Stimulated activated naive CD8-positive, alpha-beta T cell treated with anti-CD3 and anti-CD28 coated beads, Interleukin-15, amount 100 ng/mL, for 72 hours (primary cell): ENCODE results near the gene TIMM8A.

ENCODE experiments used
- ATAC-seq: fragments of 150-1000 bp; cut with Tn5 transposase; 2 replicates; pipeline ENCODE4 v1.10.0; 2021; ENCODE audit warnings: mild to moderate bottlenecking, moderate library complexity
- DNase-seq, 2 donors: peaks; one replicate each; pipeline ENCODE4 v3.0.0; 2021 to 2022
- H3K27ac Mint-ChIP-seq, 2 donors: one replicate each; pipeline ENCODE4 v1.8.0; 2022; ENCODE audit warnings: mild to moderate bottlenecking in 2 of 2, mixed read lengths in 2 of 2, moderate library complexity in 2 of 2
- H3K27me3 Mint-ChIP-seq: one replicate; pipeline ENCODE4 v1.8.0; 2022; ENCODE audit warnings: mixed read lengths
- H3K4me1 Mint-ChIP-seq: one replicate; pipeline ENCODE4 v1.8.0; 2022; ENCODE audit warnings: mild to moderate bottlenecking, mixed read lengths
- H3K4me3 Mint-ChIP-seq, 2 donors: one replicate each; pipeline ENCODE4 v1.8.0; 2022; ENCODE audit warnings: mild to moderate bottlenecking in 2 of 2, mixed read lengths in 2 of 2, moderate library complexity in 1 of 2
- H3K9me3 Mint-ChIP-seq, 2 donors: one replicate each; pipeline ENCODE4 v1.8.0; 2022; ENCODE audit warnings: mixed read lengths in 2 of 2

TIMM8A gene

DNA sequence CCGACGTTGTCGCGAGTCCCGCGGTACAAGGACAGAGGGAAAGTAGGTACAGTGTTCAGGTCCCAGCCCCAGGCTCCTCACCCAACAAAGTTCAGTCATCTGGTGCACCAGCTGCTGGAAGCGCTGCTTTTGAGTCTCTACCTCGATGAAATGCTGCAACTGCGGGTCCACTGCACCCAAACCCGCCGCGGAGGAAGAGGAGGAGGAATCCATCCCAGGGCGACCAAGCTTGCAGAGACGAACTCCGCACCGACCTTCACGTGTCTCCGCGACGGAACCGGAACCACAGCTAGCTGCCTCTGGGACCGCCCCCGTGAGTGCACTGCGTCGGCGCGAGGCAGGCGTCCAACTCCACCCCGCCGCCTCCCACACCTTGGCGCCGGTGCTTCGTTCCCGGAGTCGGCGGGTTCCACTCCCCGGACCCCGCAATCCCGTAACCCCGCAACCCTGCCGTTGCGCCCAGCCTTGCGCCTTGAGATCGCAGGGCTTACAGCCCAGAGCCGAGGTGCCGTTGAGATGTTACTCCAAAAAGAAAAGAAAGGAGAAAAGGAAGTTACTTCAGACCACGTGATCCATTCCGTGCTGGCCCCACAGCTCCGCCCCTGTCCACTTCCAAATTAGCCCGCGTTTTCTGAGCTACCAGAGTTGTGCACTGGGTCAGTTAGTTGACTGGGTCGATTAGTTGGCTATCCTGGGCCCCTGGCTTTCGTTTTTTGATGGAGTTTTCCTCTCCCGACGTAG is at the start of gene TIMM8A:
TIMM8A (minus strand) TSS at position 291 of the 741 bp plus-strand sequence; CDS start at position 213, 78 bp downstream.
- peak; percentile 63 to 74 for DNase-seq
- peak; percentile 98 for ATAC-seq
- no peaks in the 10 kb centered on the region for H3K9me3 Mint-ChIP-seq
- peak within 1 kb of the TSS; percentile 93 to 94 for H3K27ac Mint-ChIP-seq
- peaks cover 14% of the 10 kb centered on the region for H3K4me1 Mint-ChIP-seq
- no peaks in the 10 kb centered on the region for H3K27me3 Mint-ChIP-seq
- H3K4me3 Mint-ChIP-seq, result peak within 1 kb of the TSS; percentile 91 to 93

DNA sequence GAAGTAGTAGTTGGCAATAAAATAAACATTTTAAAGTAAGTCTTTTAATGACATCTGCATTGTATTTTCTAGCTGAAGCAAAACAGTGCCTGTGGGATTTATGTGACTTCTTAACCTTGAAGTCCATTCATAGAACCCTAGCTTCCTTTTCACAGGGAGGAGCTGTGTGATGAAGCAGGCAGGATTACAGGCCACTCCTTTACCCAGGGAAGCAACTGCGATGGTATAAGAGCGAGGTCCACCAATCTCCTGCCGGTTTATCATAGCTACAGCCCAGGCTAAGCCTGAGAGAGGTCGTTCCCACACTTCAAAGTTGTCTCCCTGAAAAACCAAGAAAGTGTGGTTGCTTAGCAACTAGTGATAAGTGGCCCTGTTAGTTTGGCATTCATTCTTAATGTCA is 49.2 kb upstream of the TIMM8A start:
- DNase-seq (no peak), ATAC-seq (no peak)
- H3K27ac Mint-ChIP-seq, result no peak overlapping the region
- no peak overlapping the region for H3K4me3 Mint-ChIP-seq
- H3K9me3 Mint-ChIP-seq, result no peaks in the 10 kb centered on the region
- H3K27me3 Mint-ChIP-seq, result no peaks in the 10 kb centered on the region
- peaks cover 13% of the 10 kb centered on the region for H3K4me1 Mint-ChIP-seq

DNA sequence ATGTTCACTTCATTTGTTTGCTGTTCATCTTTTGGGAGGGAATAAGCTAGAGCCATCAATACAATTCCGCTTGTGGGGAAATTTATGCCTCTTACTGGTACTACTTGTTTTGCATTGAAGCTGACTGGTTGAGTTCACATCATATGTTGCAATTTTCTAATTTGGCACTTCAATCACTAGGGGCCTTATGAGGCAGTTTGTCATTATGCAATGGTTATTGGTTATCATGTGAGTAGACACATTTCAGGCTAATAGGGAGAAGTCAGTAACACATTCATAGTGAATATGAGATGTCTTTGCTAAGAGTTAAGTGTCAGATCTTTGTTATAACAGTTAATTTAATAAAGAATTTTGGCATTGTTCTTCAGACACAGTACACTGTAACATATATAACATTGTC is 47.2 kb upstream of the TIMM8A start:
- no peak overlapping the region for H3K27ac Mint-ChIP-seq
- no peaks in the 10 kb centered on the region for H3K27me3 Mint-ChIP-seq
- no peak overlapping the region for H3K4me3 Mint-ChIP-seq
- H3K9me3 Mint-ChIP-seq, result no peaks in the 10 kb centered on the region
- no peak for ATAC-seq
- H3K4me1 Mint-ChIP-seq, result peaks cover 13% of the 10 kb centered on the region
- no peak for DNase-seq

DNA sequence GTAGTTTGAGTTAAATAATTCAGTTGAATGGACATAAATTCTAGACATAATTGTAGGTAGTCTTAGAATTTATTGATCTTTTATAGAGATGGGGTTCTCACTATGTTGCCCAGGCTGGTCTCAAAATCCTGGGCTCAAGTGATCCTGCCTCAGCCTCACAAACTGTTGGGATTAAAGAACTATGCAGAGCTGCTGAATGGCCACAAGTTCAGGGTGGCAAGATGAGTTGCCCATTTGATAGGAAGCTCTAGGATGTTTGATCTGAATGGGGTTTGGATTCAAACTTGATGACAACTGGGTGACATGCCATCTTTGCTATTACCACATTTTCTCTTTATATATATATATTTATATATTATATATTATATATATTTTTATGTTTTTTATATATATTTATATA is 45.8 kb upstream of the TIMM8A start:
- no peaks in the 10 kb centered on the region for H3K9me3 Mint-ChIP-seq
- no peak for DNase-seq
- H3K4me3 Mint-ChIP-seq, result peak overlapping the region; percentile 42 to 94
- H3K27ac Mint-ChIP-seq, result no peak overlapping the region
- no peak for ATAC-seq
- H3K4me1 Mint-ChIP-seq, result peaks cover 13% of the 10 kb centered on the region
- H3K27me3 Mint-ChIP-seq, result no peaks in the 10 kb centered on the region

GRCh38 chrX:101393530-101394305 is 45.2 kb upstream of the TIMM8A start:
- no peak for DNase-seq
- Mint-ChIP-seq H3K4me1 (peaks cover 13% of the 10 kb centered on the region), H3K27me3 (no peaks in the 10 kb centered on the region), H3K27ac (peak overlapping the region; percentile 54 to 69), H3K9me3 (no peaks in the 10 kb centered on the region), H3K4me3 (peak overlapping the region; percentile 92 to 94)
- ATAC-seq, result no peak

DNA sequence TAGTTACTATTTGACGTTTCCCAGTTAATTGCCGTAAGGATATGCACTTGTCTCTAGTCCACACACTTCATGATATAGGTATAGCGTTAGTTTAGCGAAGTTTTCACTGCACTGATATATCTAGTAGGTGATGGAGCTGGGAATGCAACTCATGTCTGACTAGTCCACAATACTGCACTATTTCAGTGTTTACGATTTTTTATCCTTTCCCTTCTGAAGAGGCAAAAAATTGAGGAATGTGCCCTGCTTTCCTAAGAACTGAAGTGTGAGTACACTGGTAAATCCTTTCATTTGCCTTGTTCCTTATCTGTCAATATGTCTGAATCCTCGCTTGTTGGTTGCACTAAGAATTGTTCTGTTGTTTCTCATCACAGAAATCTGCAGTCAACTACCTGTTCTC is 43.3 kb upstream of the TIMM8A start:
- ATAC-seq (no peak), DNase-seq (no peak)
- Mint-ChIP-seq H3K4me3 (peak overlapping the region; percentile 92 to 94), H3K4me1 (peaks cover 13% of the 10 kb centered on the region), H3K9me3 (no peaks in the 10 kb centered on the region), H3K27me3 (no peaks in the 10 kb centered on the region), H3K27ac (peak overlapping the region; percentile 98)

DNA sequence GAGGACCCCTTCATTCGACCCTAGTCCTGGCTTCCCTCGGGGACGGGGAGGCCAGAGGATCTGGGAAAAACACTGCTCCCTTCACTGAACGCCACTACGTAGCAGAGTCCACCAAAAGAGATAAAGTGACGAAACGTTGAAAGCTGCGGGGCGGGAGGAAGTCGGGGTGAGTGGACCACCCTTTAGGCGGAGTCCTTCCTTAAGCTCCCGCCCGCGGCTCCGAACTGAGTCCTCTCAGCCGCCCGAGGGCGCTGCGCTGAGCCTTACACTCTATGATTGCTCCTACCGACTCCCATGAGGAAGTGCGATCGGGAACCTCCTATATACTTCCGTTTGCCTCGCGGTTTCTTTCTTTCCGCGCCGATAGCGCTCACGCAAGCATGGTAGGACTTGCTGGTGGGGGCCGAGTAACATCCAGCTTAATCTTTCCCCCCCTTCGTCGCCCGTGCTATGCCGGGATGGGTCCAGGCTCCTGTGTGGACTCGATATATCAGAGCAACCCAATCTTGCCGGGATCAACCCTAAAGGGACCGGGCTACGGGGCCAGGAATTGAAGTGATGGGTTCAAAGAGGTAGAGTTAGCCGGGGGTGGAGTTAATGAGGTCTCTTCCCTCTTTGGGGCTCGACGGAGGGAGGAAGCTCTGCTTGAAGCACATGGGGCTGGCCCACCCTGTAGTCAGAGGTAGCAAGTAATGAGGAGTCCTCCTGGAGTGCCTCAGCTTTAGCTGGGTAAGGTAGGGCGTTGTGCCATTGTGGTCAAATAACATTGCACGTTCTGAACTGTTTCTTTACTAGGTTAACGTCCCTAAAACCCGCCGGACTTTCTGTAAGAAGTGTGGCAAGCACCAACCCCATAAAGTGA is 42.4 kb upstream of the TIMM8A start, which contains the start of gene RPL36A:
RPL36A (plus strand) TSS at position 348 of the 862 bp plus-strand sequence; CDS start at position 381, 33 bp downstream.
- DNase-seq (peak; percentile 74 to 85), ATAC-seq (peak; percentile 97)
- H3K9me3 Mint-ChIP-seq, result no peaks in the 10 kb centered on the region
- peak within 1 kb of the TSS; percentile 92 to 94 for H3K4me3 Mint-ChIP-seq
- H3K4me1 Mint-ChIP-seq, result peaks cover 21% of the 10 kb centered on the region
- peak within 1 kb of the TSS; percentile 98 for H3K27ac Mint-ChIP-seq
- H3K27me3 Mint-ChIP-seq, result no peaks in the 10 kb centered on the region

DNA sequence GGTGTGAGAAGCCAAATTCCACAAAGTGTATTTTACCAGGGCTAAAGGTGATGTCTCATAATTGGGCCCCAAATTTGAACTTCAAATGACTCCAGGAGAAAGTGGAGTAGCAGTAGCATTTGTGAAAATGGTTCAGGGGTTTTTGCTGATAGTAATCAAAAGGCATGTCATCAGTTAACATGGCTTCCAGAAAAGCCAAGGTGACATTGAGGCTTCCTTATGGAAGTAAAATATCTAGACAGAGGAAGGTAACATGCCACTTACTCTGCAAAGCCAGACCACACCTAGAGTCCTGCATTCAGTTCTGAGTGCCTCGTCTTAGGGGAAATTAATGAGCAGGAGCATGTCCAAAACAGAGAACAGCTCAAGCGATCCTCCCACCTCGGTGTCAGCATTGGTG is 40.1 kb upstream of the TIMM8A start:
- H3K4me3 Mint-ChIP-seq, result no peak overlapping the region

DNA sequence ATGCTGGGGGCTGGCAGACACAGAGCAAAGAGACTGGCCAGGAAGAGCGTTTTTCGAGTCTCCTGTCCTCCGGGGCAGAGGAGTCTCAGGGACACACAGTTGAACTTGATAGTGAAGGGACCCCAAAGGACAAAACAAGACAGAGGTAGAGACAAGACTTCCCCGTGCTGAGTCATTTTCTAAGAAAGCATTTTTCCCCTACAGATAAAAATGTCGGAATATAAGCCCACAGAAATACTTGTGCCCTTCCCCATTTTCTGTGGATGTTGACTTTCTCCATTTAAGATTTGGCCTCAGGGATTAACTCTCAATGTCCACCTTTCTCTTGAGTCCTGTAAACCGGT is 38.0 kb upstream of the TIMM8A start:
- DNase-seq, result no peak
- Mint-ChIP-seq H3K27me3 (no peaks in the 10 kb centered on the region), H3K27ac (no peak overlapping the region), H3K4me1 (peaks cover 13% of the 10 kb centered on the region), H3K4me3 (peak overlapping the region in 1 of 2 donors; percentile 34), H3K9me3 (no peaks in the 10 kb centered on the region)
- no peak for ATAC-seq

More for the DNA sequence above, 40.1 kb upstream of the TIMM8A start:
- DNase-seq (no peak), ATAC-seq (no peak)
- Mint-ChIP-seq H3K27me3 (no peaks in the 10 kb centered on the region), H3K9me3 (no peaks in the 10 kb centered on the region), H3K4me1 (peaks cover 17% of the 10 kb centered on the region), H3K27ac (no peak overlapping the region)

DNA sequence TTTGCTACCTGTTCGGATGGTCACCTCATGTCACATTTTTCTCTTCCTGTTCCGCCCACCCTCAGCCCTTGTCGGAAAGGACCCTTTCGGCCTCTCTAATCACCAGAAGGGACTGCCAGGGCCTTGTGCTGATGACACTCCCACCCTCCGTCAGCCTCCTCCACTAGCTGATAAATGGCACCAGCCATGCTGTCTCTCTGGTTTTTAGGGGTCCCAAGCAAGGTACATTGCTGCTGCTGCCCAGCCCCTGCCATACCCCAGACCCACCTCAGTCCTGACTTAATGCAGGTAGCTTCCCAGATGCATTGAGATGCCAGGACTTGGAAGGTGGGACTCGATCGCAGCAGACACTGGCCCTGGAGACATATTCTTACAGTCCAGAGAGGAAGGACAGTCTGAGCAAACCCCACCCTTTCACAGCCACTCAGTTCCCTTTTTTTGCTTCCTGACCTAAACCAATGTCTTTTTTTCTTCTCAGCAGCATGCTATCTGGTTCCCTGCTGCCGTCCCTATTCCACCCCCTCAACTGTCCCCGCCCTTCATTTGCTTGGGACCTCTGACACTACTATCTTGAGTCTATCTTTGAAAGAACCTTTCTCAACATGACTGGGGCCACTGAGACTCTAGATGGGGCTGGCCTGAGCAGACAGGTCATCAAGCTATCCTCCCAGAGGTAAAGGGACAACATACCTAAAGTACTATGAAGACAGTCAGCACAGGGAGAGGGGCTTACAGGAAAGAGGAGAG is 37.4 kb upstream of the TIMM8A start, which contains the start of gene BTK:
BTK (minus strand) TSS at position 397 of the 747 bp plus-strand sequence. CDS start 10,907 bp downstream, outside the sequence.
- no peak for ATAC-seq
- no peak for DNase-seq
- Mint-ChIP-seq H3K4me1 (peaks cover 13% of the 10 kb centered on the region), H3K27ac (no peak within 1 kb of the TSS), H3K4me3 (peak within 1 kb of the TSS in 1 of 2 donors; percentile 34), H3K27me3 (no peaks in the 10 kb centered on the region), H3K9me3 (no peaks in the 10 kb centered on the region)

GRCh38 chrX:101385026-101385684 is 36.6 kb upstream of the TIMM8A start:
- DNase-seq, result no peak
- no peaks in the 10 kb centered on the region for H3K27me3 Mint-ChIP-seq
- ATAC-seq, result no peak
- H3K4me3 Mint-ChIP-seq, result no peak overlapping the region
- peaks cover 13% of the 10 kb centered on the region for H3K4me1 Mint-ChIP-seq
- H3K27ac Mint-ChIP-seq, result no peak overlapping the region
- H3K9me3 Mint-ChIP-seq, result no peaks in the 10 kb centered on the region

DNA sequence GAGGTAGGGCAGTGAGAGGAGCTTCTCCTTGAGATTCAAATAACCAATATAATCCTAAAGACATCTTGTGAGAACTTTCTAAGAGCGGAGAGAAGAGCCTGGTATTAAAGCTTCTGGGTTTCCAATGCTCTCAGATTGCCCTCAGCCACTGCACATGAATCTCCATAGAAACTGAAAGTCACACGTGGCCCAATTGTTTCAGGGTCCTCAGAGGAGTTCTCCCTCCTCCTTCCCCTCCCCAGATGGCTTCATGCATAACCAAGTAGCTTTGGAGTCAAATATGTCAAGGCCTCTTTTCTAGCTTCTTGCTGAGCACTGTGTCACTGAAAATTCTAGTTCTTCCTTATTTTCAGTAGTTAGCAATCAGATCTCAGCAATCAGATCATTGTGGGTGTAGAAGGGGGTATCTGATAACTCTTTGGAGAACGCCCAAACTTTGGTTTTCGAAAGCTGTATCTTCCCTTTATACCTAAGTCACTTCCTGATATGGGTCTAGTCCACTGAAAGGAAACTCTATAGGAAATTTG is 35.2 kb upstream of the TIMM8A start:
- Mint-ChIP-seq H3K4me3 (no peak overlapping the region), H3K4me1 (peaks cover 13% of the 10 kb centered on the region), H3K27me3 (no peaks in the 10 kb centered on the region), H3K27ac (no peak overlapping the region), H3K9me3 (no peaks in the 10 kb centered on the region)
- no peak for DNase-seq
- no peak for ATAC-seq

GRCh38 chrX:101377547-101377946 is 29.0 kb upstream of the TIMM8A start:
- DNase-seq (no peak), ATAC-seq (no peak)
- no peak overlapping the region for H3K4me3 Mint-ChIP-seq
- H3K27ac Mint-ChIP-seq, result no peak overlapping the region
- H3K9me3 Mint-ChIP-seq, result no peaks in the 10 kb centered on the region
- H3K4me1 Mint-ChIP-seq, result no peaks in the 10 kb centered on the region
- no peaks in the 10 kb centered on the region for H3K27me3 Mint-ChIP-seq

GRCh38 chrX:101370888-101371504 is 22.5 kb upstream of the TIMM8A start:
- ATAC-seq (no peak), DNase-seq (no peak)
- H3K4me3 Mint-ChIP-seq, result no peak overlapping the region
- H3K27ac Mint-ChIP-seq, result no peak overlapping the region
- no peaks in the 10 kb centered on the region for H3K4me1 Mint-ChIP-seq
- peaks cover 7% of the 10 kb centered on the region for H3K27me3 Mint-ChIP-seq
- H3K9me3 Mint-ChIP-seq, result no peaks in the 10 kb centered on the region
